ENCODE data around the gene FAM177B.

The FAM177B gene

DNA sequence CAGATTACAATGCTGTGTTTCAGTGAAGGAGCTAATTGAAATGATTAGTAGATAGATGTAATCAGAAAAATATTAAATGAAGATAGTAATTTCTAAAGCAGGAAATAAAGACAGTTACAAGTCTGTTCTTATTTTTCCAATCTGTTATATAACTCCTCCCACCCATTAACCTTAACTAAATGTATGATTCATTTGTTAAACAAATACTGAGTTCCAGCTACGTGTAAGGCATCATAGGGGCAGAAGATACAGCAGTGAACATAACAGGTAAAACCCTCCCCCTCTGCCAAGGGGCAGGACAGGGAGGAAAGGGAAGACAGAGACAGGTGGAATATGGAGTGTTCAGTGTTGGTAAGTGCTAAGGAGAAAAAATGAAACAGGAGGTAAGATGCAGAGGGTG is at the start of gene FAM177B:
Gene FAM177B, plus strand, starts transcription at position 231 of the 400 bp plus-strand sequence. CDS start 9,344 bp downstream, outside the sequence.
- DNase-seq (ENCODE audit: low read depth in 2 of 2) = no peak

GRCh38 chr1:222691016-222691415 is 46.0 kb upstream of the FAM177B start:
- no peak for DNase-seq (ENCODE audit: low read depth in 2 of 2)

DNA sequence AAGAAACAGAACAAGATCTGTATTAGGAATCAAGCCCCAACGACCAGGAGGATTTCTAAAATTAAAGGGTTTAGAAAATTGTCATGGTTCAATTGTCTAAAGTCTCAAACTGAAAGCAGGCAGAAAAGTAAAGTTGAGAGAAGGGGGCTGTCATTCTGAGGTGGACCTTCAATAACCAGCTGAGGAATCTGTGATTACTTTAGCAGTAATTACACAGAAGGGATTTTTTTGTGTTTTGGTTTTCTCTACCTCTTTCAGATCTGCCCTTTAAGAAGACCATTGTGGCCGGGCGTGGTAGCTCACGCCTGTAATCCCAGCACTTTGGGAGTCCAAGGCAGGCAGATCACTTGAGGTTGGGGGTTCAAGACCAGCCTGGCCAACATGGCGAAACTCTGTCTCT is 42.1 kb upstream of the FAM177B start:
- DNase-seq (ENCODE audit: low read depth in 2 of 2) = no peak

- DNase-seq (ENCODE audit: low read depth in 2 of 2) = no peak
These were observed 40.3 kb upstream of the FAM177B start for GRCh38 chr1:222696741-222697140.

- no peak for DNase-seq (ENCODE audit: low read depth in 2 of 2)
These were observed 39.8 kb upstream of the FAM177B start for GRCh38 chr1:222697203-222697602.

DNA sequence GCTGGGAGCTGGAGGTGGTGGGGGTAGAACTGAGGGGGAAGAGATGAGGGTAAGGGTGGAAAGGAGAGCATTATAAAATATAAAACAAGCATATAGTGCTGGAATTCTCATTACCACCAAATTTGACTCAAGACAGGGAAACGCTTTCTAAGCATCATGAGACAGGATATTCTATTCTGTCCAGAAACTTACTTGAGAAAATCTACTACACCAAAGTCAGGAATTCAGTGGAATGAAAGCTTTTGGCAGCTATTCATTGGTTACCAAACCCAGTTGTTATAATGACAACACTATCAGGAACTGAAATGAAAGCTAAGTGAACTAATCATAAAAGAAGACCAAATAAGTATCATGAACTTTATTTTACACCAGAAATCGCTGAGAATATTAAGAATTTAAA is 39.2 kb upstream of the FAM177B start:
- DNase-seq (ENCODE audit: low read depth in 2 of 2) = no peak

GRCh38 chr1:222702210-222702609 is 34.8 kb upstream of the FAM177B start:
- no peak for DNase-seq (ENCODE audit: low read depth in 2 of 2)

- DNase-seq (ENCODE audit: low read depth in 2 of 2) = no peak
These were observed 32.7 kb upstream of the FAM177B start for GRCh38 chr1:222704260-222704659.

- no peak for DNase-seq (ENCODE audit: low read depth in 2 of 2)
These were observed 30.2 kb upstream of the FAM177B start for GRCh38 chr1:222706815-222707214.

DNA sequence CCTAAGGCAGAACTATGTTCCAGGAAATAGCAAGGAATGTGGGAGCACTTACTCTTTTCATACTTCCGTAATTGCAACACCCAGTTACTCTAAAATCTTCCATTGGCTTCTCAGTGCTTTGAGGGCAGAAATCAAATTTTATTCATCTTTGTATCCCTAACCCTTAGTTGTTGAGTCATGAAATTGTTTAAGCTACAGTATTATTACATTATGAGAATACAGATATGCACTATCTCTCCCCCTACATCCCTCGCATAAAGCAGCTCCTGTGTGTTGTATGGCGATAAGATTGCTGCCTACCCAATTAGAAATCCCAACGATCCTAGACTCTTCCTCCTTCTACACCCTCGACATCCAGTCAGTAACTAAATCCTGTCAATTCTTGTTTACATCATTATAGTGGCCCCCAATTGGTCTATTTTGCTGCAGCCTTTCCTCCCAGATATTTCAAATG is 27.3 kb upstream of the FAM177B start:
- DNase-seq (ENCODE audit: low read depth in 2 of 2) = no peak

GRCh38 chr1:222711319-222712252 is 25.4 kb upstream of the FAM177B start:
- peak; percentile 30 to 37 for DNase-seq (ENCODE audit: low read depth in 2 of 2)

DNA sequence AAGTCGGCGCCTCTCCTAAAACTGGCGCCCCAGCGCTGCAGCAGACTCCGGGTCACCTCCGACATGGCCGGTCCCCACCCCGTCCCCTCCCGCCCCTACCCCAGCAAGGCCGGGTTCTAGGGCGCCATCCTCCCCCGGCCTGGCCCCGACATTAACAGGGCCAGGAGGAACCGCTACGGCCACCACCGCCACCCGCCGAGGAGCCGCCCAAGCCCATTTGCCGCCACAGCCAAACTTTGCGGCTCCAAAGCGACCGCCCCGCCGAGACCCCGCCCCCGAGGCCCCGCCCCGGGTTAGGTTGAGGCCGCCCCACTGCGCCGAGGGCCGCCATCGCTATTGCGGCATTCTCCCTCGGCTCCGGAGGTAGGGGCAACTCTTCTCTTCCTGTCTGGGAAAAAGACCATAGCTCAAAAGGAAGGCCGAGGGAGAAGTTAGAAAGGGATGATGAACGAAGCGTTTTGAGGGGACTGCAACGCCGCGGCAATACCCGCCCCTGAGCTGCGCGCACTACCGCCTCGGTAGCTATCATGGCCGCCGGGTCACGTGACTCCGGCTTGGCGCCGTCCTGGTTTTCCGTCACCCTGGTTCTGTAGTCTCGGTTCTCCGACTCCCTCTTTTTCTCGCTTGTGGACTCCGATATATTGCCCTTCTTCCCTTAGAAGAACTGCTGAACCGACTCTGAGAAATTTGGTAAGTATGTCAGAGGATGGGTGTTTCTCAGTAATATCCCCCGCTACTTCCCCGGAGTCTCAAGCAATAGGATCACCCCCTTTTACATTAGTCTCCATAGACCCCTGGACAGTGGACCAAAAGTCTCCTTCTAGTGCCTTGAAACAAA is 24.5 kb upstream of the FAM177B start, which contains the start of the genes AIDA and BROX:
Gene AIDA, minus strand, starts transcription at position 239 of the 838 bp plus-strand sequence. Its CDS starts 174 bp downstream, at position 65.
Gene BROX, plus strand, starts transcription at position 312 of the 838 bp plus-strand sequence. CDS start 3,136 bp downstream, outside the sequence.
- peak; percentile 92 to 94 for DNase-seq (ENCODE audit: low read depth in 2 of 2)

DNA sequence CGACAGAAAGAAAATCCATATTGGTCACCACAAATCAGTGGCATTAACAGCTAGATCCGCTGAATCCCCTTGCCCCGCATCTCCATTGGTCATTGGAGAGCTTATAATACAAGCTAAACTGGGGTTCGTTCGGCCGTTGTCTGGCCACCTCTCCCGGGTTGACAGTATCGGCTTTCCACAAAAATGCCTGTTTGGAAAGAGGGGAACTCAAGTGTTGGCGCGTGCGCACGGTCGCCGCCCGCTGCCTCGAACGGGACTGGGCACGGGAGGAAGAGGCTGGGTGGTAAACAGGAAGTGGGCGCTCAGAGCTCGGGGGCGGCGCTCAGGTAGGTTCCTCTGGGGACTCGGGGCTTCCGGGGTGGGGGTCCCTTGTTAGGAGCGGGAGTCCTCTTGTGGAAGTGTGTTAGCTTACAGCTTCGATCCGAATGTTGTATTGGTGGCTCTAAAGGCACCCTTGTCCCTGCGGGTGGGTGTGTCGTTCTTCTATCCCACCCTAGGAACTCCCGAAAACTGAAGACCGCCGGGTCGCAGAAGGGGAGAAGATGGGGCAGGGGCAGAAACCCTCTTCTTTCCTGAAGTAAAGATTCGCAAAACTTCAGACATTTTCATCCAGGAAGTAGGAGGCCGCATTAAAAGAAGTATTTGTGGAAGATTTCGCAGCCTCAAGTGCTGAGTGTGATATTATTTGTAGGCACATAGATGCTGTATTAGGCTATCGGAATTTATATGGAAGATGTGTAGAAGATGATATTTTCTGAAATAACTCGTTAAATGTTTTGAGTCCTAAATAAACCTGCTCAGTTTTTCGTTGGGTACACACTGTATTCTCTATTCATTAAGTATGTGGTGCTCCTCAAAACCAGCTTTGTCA is 23.7 kb upstream of the FAM177B start:
- peak; percentile 83 to 85 for DNase-seq (ENCODE audit: low read depth in 2 of 2)

DNA sequence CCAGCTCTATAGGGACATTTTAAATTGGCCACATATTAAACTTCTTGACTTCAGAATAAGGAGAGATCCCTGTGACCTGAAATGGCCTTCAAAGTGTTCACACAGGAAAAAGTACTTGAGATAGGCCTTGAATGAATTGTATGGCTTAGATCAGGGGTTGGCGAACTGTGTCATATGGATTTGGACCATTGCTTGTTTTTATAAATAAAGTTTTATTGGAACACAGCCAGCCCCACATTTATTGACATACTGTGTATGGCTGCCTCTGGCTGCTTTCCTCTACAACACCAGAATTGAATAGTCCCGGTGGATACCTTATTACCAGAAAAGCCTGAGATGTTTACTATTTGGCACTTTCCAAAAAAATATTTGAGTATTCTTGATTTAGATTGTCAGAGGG is 20.6 kb upstream of the FAM177B start:
- DNase-seq (ENCODE audit: low read depth in 2 of 2) = no peak

GRCh38 chr1:222728746-222729145 is 8.3 kb upstream of the FAM177B start:
- no peak for DNase-seq (ENCODE audit: low read depth in 2 of 2)

DNA sequence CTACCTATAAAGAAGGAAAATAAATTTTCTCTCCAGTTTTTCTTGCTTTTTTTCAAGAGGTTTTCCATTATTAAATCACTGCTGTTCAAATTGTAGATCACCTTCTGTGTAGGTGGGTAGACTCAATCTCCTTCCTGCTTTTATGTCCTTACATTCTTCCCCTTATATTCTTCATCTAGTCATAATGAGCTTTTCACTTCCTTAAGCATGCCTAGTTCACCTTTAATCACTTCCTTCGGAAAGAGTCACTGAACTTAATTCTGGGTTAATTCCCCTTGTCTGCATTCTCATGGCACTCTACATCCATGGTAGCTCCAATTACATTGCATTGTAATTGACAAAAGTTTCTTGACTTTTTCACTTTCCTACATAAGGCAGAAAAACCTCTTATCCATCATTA is 6.1 kb upstream of the FAM177B start:
- no peak for DNase-seq (ENCODE audit: low read depth in 2 of 2)

- DNase-seq (ENCODE audit: low read depth in 2 of 2) = no peak
These were observed 4.5 kb upstream of the FAM177B start for GRCh38 chr1:222732216-222733159.

GRCh38 chr1:222734740-222735139 is 2.3 kb upstream of the FAM177B start:
- DNase-seq (ENCODE audit: low read depth in 2 of 2) = no peak

DNA sequence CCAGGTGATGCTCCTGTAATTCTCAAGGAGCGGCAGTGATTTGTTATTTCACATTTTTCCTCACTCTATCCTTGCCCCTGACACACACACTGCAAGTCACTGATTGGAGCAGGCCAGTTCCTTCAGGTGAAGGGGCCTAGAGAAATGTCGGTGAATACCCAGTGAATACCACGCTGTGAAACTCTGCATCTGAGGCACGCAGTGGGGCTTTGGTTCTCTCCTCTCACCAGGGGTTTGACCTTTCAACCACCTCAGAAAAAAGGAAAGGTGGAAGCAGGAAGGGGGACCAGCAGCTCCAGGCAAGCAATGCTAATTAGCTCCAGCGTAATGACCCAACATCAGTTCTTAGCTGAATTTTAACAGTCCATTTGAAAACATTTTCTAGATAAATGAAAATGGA is 532 bp upstream of the FAM177B start:
- no peak for DNase-seq (ENCODE audit: low read depth in 2 of 2)

DNA sequence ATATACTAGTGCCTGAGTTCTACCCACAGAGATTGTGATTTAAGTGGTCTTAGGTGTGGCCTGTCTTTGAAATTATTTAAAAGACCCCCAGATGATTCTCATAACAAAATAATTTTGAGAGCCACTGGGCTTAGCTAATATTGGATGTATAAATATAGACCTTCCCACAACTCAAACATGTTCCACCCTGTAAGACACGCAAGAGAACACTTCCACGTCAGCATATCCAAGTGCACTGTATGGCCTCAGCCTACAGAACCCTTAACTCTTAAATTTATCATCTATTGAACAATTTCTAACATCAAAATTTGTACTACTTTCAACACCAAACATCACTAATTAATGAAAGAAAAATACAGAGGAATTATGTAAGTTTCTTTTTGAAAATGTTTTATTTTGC is 2.5 kb downstream of the FAM177B start:
- DNase-seq (ENCODE audit: low read depth in 2 of 2) = no peak

Measured in stimulated activated CD8-positive, alpha-beta memory T cell treated with anti-CD3 and anti-CD28 coated beads, Interleukin-2, amount 100 ng/mL, for 48 hours (primary cell).